ENCODE results near the gene ESYT2.
"Not testable (repeated sequence)": the region's sequence is repeated elsewhere in the genome, so short reads cannot be mapped to it uniquely, and the experiment has no call there.

GRCh38 chr7:158703679-158704523 is 125.4 kb downstream of the ESYT2 start:
- not testable (repeated sequence) for TF ChIP-seq CTCF (optimal IDR thresholded peaks at IDR 0.05 in 1 of 3, IDR thresholded peaks at IDR 0.05 in 1 of 3, conservative IDR thresholded peaks at IDR 0.05 in 1 of 3; ENCODE audit: extremely low read depth in 1 of 3, insufficient read depth in 2 of 3, low read length in 3 of 3); EZH2 (IDR thresholded peaks at IDR 0.05; ENCODE audit: low read length)
